ENCODE measurements around the gene TWSG1. TPM values are rescaled to one million over a fixed set of nuclear protein-coding genes. Genes with fewer than 3 reads are reported as not detected.

Gene TWSG1
- total RNA-seq, 6 donors from 2014 or later: 7.3 to 37.0 (median 29.4) TPM

GRCh38 chr18:9418047-9418690 lies 83.6 kb downstream of the TWSG1 start:
- Histone ChIP-seq H3K27me3 (no peaks in the 10 kb centered on the region), H3K4me3 (no peak overlapping the region), H3K4me1 (peaks cover 0 to 5% (median 0%) of the 10 kb centered on the region in 4 donors), H3K27ac (no peak overlapping the region), H3K36me3 (no peaks in the 10 kb centered on the region), H3K9me3 (no peaks in the 10 kb centered on the region)
- 84 to 91% methylated on average over 6 of the region's 6 CpGs for WGBS, 2 donors
- TF ChIP-seq EP300 (IDR thresholded peaks at IDR 0.05) (no peak), CTCF (IDR thresholded peaks at IDR 0.05) (no peak), POLR2A (IDR thresholded peaks at IDR 0.05) (no peak), POLR2AphosphoS5 (IDR thresholded peaks at IDR 0.05) (no peak)
- DNase-seq (peak in 1 of 2 donors; percentile 24), ATAC-seq (ENCODE audit: low FRiP score in 2 of 2) (no peak)

GRCh38 chr18:9419956-9420631 lies 85.5 kb downstream of the TWSG1 start:
- DNase-seq (no peak), ATAC-seq (ENCODE audit: low FRiP score in 2 of 2) (peak in 1 of 2 donors; percentile 40)
- Histone ChIP-seq H3K4me1 (peaks cover 0 to 5% (median 0%) of the 10 kb centered on the region in 4 donors), H3K4me3 (no peak overlapping the region), H3K36me3 (no peaks in the 10 kb centered on the region), H3K27ac (no peak overlapping the region), H3K27me3 (no peaks in the 10 kb centered on the region), H3K9me3 (no peaks in the 10 kb centered on the region)
- 73 to 89% methylated on average over 4 to 5 of the region's 5 CpGs for whole genome bisulfite sequencing, 2 donors
- TF ChIP-seq CTCF (IDR thresholded peaks at IDR 0.05): no peak
- TF ChIP-seq POLR2A (IDR thresholded peaks at IDR 0.05): no peak
- TF ChIP-seq EP300 (IDR thresholded peaks at IDR 0.05): no peak
- no peak for TF ChIP-seq POLR2AphosphoS5 (IDR thresholded peaks at IDR 0.05)

- 81 to 87% methylated on average over 9 of the region's 9 CpGs for WGBS, 2 donors
- DNase-seq: no peak
These were observed 86.7 kb downstream of the TWSG1 start for GRCh38 chr18:9421096-9421900.

GRCh38 chr18:9421901-9422327 lies 87.3 kb downstream of the TWSG1 start:
- no peaks in the 10 kb centered on the region for H3K36me3 ChIP-seq
- no peaks in the 10 kb centered on the region for H3K27me3 ChIP-seq
- ATAC-seq (ENCODE audit: low FRiP score in 2 of 2): no peak
- no peak for DNase-seq
- 86 to 89% methylated on average over 7 of the region's 7 CpGs for WGBS, 2 donors
- H3K27ac ChIP-seq: no peak overlapping the region
- H3K4me1 ChIP-seq: peaks cover 0 to under 1% (median 0%) of the 10 kb centered on the region in 4 donors
- no peak overlapping the region for H3K4me3 ChIP-seq
- no peaks in the 10 kb centered on the region for H3K9me3 ChIP-seq
- no peak for TF ChIP-seq POLR2A (IDR thresholded peaks at IDR 0.05)
- no peak for TF ChIP-seq CTCF (IDR thresholded peaks at IDR 0.05)
- no peak for TF ChIP-seq EP300 (IDR thresholded peaks at IDR 0.05)
- no peak for TF ChIP-seq POLR2AphosphoS5 (IDR thresholded peaks at IDR 0.05)

More at GRCh38 chr18:9421096-9421900, 86.7 kb downstream of the TWSG1 start:
- no peaks in the 10 kb centered on the region for H3K36me3 ChIP-seq
- TF ChIP-seq CTCF (IDR thresholded peaks at IDR 0.05) (no peak), EP300 (IDR thresholded peaks at IDR 0.05) (no peak), POLR2AphosphoS5 (IDR thresholded peaks at IDR 0.05) (no peak), POLR2A (IDR thresholded peaks at IDR 0.05) (no peak)
- H3K27me3 ChIP-seq: no peaks in the 10 kb centered on the region
- no peak overlapping the region for H3K4me3 ChIP-seq
- no peak for ATAC-seq (ENCODE audit: low FRiP score in 2 of 2)
- no peaks in the 10 kb centered on the region for H3K9me3 ChIP-seq
- peaks cover 0 to 5% (median 0%) of the 10 kb centered on the region in 4 donors for H3K4me1 ChIP-seq
- no peak overlapping the region for H3K27ac ChIP-seq
